Activated CD8-positive, alpha-beta memory T cell treated with anti-CD3 and anti-CD28 coated beads for 36 hours (primary cell): ENCODE data around the gene PPP2R2B. TPM values are rescaled to one million over a fixed set of nuclear protein-coding genes. Genes with fewer than 3 reads are reported as not detected.

Experiments used
- CTCF ChIA-PET: fragments of 350-600 bp; sonication (Branson Sonifier 250); formaldehyde crosslinking; loops from one replicate; lab custom pipeline; 2021; ENCODE audit warnings: antibody characterized with exemption; lab: Charles Lee
- POLR2A ChIA-PET: fragments of 350-600 bp; sonication (Branson Sonifier 250); formaldehyde crosslinking; loops from one replicate; lab custom pipeline; 2021; ENCODE audit warnings: antibody characterized with exemption; lab: Charles Lee
- total RNA-seq, 2 experiments: library from RNA; stranded (reverse); gene quantifications; one replicate each; pipeline ENCODE4 v1.2.3, GENCODE V29; 2021

PPP2R2B gene
- total RNA-seq, 2 experiments from 2014 or later, result 1.9 to 2.1 TPM

GRCh38 chr5:146796144-146796543 lies 82.4 kb downstream of the PPP2R2B start:
- ChIA-PET POLR2A (interaction anchor here (0.6 kb wide), 1 partner anchor 15 kb away, joined by 5 read pairs; no protein-coding TSS in a partner anchor), CTCF (interaction anchor here (0.5 to 1.1 kb wide), 2 partner anchors 129 to 155 kb away, joined by 3 read pairs; no protein-coding TSS in a partner anchor)

DNA sequence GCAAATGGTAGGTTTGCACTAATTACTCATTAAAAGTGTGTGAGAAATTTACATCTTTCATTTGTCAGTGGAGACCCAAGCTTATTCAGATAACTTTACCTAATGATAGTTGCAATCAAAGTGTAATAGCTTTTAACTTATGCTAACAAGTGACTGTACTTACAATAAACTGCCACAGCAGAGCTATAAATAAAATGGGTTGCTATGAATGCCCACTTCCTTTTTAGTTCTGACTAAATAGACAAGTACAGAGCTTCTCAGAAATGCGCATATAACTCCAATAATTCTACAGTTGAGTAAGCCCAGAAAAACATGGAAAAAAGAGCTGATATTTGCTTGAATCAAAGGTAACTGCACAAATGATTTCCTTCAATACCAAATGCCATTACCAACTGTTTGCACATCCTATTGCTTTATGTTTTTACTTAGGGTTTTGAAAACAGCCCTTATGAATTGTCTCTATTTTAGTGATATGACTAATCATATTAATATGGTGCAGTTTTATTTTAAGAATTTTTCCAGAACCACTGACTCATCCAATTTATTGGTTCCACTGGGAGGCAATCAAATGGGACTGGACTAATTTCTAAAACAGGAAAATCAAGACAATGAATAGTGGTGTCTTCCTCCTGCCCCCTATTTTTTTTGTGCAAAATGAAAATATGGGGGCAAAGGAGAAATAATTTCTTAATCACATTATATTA lies 84.1 kb downstream of the PPP2R2B start:
- POLR2A ChIA-PET, result interaction anchor here (0.7 to 1.1 kb wide), 2 partner anchors 44 to 83 kb away, joined by 3 read pairs; no protein-coding TSS in a partner anchor

DNA sequence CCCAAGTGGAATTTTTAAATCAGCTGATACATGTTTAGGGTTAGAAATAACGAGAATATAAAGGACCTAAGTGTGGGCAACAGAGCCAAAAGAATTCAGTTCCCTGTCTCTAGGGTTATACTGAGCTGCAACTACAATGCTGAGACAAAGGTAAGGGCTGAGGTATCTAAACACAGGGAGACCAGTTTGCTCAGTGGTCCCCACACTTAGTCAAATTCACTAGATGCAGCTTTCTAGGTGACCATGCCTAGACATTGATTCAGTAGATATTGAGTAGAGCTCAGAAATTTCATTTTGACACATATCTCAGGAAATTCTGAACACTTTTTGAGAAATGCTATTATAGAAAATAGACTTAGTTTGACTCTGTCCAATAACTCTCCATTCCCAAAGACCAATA lies 84.8 kb downstream of the PPP2R2B start:
- ChIA-PET CTCF (no interaction called here), POLR2A (interaction anchor here (0.7 to 1.1 kb wide), 2 partner anchors 43 to 84 kb away, joined by 3 read pairs; no protein-coding TSS in a partner anchor)

More for the DNA sequence above, 84.1 kb downstream of the PPP2R2B start:
- CTCF ChIA-PET, result no interaction called here

DNA sequence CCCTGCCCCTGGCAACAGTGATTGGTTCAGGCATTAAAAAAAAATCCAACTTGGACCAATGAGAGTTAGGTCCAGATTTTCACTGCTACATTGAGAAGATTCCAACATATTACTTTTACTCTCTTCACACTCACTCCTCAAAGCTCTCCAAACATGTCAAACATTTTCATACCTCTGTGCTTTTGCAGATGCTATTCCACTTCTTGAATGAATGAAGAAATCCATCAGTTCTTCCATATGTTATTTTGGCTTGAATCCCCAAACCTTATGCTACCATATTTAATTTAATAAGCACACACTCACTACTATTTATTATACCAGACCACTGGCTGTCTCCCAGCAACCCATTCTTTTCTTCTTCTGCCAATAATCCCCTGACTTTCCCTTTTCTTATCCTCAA lies 87.1 kb downstream of the PPP2R2B start:
- POLR2A ChIA-PET, result no interaction called here

DNA sequence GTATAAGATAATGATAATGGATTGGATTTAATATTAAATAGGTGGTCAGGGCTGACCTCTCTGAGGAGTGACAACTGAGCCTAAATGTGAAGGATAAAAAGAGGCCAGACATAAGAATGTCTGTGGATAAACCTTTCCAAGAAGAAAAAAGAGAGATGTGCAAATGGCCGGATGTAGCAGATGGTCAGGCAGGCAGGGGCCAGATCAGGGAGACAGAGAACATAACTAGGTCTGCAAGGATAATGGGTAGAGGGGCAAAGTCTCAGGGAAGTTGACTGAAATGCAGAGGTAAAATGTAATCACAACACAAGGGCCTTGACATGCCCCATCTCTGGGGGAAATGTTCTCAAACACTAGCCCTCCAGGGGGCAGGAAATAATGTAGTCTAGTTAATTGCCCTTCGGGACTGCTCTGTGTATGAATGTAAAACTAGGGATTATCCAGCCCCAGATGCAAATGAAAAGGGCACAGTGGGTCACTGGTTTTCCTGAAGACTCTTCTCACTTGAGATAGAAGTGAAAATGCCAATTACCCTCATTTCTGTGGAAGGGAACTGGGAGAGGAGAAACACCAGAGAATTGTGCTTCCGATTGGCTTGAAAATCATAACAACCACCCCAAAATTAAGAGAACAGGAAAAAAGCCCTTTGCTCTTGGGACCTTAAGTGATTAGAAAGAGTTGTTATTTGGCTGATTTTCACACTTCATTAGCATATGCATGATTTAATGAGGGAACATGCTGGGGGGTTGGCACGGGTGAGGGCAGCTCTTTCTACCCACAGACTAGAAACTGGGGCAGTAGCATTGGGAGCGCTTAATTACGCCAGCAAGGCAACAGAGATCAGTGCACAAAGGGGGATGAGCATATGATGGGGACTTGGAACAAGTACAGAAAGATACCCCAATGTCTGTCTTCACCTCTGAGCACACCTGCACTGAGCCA lies 88.6 kb downstream of the PPP2R2B start:
- POLR2A ChIA-PET, result no interaction called here

More for the DNA sequence above, 87.1 kb downstream of the PPP2R2B start:
- CTCF ChIA-PET, result interaction anchor here (1.0 kb wide), 1 partner anchor 10 kb away, joined by 3 read pairs; no protein-coding TSS in a partner anchor

DNA sequence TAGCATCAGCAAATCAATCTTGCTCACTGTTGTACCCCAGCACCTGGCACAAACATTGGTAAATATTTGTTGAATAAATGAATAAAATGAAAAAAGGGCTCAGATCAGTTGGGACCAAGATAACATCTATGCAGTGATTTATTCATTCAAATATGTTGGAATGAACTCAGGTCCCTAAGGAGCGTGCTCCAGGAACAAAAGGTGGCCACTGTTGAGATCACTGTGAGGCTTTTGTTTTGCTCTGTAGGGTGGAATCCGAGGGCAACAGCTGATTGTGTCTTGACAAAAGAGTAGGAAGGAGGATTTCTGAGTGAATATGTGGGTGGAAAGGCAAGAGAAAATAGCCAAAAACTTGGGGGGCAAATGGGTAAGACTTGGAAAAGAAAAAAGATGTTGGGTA lies 89.7 kb downstream of the PPP2R2B start:
- POLR2A ChIA-PET, result no interaction called here
- CTCF ChIA-PET, result interaction anchor here (0.6 kb wide), 1 partner anchor 90 kb away, joined by 3 read pairs; no protein-coding TSS in a partner anchor

More for the DNA sequence above, 88.6 kb downstream of the PPP2R2B start:
- CTCF ChIA-PET, result no interaction called here

- ChIA-PET CTCF (interaction anchor here (1.5 kb wide), 1 partner anchor 32 kb away, joined by 4 read pairs; no protein-coding TSS in a partner anchor), POLR2A (no interaction called here)
Measured at GRCh38 chr5:146785065-146785464, 93.5 kb downstream of the PPP2R2B start.

DNA sequence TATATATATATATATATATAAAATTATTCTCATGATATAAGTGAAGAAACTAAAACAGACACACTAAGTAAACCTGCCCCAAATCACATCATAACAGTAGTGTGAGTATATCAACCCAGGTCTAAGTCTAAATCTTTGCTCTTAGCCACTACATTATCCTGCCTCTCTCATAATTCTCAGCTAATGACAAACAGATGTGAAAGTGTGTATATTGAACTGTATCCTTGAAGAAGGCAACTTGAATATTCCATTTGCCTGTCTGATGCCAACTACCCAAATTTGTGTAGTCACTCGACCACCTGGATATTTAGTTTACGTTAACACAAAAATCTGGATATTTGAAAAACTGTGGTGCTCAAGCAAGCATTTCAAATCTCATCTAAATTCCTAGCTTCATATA lies 97.4 kb downstream of the PPP2R2B start:
- CTCF ChIA-PET, result no interaction called here
- POLR2A ChIA-PET, result no interaction called here

DNA sequence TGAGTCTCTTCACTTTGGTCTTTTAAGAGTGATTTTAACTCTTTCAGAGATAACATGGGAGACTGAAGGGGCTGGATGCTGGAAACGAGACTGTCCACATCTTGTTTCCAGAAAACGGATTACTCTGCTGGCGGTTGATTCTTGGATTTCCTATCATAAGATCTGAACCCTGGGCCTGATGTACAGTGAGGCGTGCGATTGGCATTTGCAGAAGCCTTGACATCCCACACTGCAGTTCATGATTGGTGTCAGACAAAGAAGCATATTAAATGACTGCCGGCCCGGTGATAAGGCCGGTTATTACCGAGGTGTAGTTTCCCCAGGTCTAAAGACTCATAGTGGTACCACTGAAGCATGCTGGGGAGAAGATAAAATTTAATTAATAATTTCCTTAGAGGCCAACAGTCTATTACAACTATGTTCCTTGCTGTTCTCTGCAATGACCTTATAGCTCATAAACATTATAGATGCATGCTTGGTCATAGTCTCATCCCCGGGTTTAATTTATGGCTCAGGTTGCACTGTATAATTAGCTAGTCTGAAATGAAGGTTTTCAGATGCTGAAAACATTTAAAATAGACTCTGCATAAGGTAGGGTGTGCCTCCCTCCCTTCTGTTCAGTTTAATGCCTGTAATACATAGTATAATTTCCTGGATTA lies 99.2 kb downstream of the PPP2R2B start:
- ChIA-PET POLR2A (no interaction called here), CTCF (interaction anchor here (1.1 kb wide), 1 partner anchor 99 kb away, joined by 3 read pairs; the partner anchor contains the start of gene PPP2R2B)

DNA sequence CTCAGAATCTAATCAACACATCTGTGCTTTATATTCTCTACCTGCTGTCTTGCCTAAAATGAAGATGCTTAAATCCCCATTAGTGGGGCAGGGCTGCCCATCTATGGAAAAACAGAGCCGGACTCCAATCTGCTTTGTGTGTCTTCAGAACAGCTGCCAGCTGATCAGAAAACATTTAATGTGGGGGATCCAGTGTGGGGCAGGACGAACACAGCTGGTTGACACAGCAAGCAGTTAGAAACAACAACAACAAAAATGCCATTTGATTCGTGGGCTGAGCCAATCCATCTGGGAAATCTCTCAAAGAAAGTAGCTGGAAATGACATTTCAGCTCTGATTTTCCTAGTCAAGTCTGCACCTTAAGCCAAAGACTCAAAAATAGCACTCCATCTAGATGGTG lies 99.8 kb downstream of the PPP2R2B start:
- CTCF ChIA-PET, result interaction anchor here (1.1 kb wide), 1 partner anchor 100 kb away, joined by 3 read pairs; the partner anchor contains the start of gene PPP2R2B
- POLR2A ChIA-PET, result no interaction called here

GRCh38 chr5:146778261-146778660 lies 100.3 kb downstream of the PPP2R2B start:
- CTCF ChIA-PET, result no interaction called here
- POLR2A ChIA-PET, result no interaction called here

DNA sequence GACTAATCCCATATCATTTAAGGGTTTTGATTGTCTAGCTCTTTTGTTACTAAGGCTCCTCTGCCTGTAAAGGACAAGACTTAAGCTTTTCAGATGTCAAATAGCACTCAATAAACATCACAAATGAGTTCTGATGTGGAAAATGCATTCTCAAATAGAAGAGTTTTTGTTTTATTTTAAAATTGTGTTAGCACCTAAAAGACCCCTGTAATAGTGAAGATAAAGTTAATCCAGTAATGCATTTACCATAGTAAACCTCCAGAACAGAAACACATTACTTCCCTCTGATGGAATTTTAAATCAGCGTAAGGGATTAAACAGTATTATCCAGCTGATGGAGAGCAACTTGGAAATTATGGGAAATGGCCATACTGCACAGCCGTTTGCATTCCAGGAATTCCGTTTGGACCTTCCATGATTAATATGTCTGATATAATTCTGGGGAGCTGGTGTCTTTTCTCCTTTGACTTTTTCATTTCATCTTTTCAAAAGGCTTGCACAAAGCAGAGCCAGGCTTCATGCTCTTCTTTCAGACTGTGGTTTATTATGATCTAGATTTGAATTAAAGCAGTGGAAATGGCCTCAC lies 105.6 kb downstream of the PPP2R2B start:
- POLR2A ChIA-PET, result no interaction called here
- CTCF ChIA-PET, result no interaction called here

- CTCF ChIA-PET, result no interaction called here
Measured at GRCh38 chr5:146770980-146771379, 107.6 kb downstream of the PPP2R2B start.

DNA sequence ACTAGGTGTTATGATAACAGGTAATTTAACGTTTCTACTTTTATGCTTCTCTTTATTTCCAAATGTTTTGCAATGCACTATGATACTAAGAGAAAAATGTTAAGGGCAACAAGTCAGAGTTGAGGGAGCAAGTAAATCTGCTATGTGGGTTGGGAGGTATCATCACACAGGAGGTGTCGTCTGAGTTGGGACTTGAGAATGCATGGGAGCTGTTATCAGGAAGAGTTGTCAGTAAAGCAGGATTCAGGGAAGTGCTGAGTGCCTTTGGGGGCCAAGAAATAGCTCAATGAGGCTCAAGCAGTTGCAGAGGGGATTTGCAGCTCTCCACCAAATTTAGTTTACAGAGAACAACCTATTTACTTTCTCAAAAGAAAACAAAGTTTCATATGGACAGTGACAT lies 108.0 kb downstream of the PPP2R2B start:
- ChIA-PET POLR2A (no interaction called here), CTCF (no interaction called here)

More at GRCh38 chr5:146770980-146771379, 107.6 kb downstream of the PPP2R2B start:
- POLR2A ChIA-PET, result no interaction called here

DNA sequence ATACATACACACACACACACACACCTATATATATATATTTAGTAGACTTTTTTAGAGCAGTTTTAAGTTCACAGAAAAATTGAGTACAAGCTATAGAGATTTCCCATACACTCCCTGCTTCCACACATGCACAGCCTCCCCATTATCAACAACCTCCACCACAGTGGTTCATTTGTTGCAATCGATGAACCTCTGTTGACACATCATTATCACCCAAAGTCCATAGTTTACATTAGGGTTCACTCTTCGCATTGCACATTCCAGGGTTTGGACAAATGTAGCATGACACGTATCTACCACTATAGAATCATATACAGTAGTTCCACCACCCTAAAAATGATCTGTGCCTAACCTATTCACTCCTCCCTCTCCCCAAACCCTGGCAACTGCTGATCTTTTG lies 111.0 kb downstream of the PPP2R2B start:
- POLR2A ChIA-PET, result no interaction called here
- CTCF ChIA-PET, result no interaction called here

GRCh38 chr5:146766013-146766412 lies 112.5 kb downstream of the PPP2R2B start:
- CTCF ChIA-PET, result no interaction called here
- POLR2A ChIA-PET, result no interaction called here

DNA sequence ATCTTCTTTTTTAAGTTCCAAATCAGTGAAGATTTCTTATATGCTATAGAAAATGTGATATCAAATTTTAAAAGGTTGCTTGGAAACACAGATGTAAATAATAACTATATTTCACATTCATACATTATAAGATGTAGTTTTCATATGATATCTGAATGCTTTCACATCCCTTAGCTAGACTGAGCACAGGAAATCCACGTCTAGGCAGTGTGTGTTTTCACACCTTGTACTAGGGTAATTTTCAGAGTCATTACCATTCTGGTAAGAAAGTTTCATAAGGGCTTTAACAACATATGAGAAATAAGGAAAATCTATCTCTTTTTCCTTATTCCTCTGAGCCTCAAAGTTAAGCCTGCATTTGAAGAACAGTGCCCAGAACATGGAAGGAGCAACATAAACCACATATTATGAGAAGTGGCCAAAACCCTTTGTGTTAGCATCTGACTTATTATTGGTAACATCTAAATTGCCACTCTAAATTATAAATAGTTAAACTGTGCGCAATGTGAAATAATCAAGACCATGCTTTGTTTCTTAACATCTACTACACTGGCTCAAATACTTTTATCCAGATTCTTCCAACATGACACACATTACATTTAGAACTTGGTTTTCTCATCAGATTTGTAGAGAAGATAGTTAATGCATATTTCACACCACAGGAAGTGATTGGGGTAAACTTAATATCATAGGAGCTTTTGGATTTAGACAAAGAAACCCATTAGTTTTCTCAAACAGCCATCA lies 113.3 kb downstream of the PPP2R2B start:
- ChIA-PET CTCF (no interaction called here), POLR2A (no interaction called here)

DNA sequence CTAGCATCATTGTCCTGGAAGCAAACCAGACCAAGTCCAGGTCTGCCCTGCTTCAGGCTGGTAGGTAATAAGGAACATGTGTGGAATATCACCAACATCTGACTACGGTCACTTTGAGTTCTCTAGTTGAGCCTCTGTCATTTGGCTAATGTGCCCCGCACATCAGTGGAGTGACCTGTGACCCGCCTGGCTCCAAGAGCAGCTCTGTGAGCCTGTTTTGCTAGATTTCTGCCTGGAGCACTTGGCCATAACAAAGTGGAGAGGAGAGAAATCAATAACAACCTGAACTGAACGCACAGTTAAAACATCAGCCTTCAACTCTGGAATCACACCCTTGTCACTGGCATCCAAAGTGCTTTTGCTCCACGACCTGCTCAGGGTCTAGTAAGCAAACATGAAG lies 115.7 kb downstream of the PPP2R2B start:
- ChIA-PET POLR2A (no interaction called here), CTCF (no interaction called here)
